GM18861 (cell line): Measurements from ENCODE around the gene CPT1B.
"Not testable (repeated sequence)": the region's sequence is repeated elsewhere in the genome, so short reads cannot be mapped to it uniquely, and the experiment has no call there.

Experiments used
- ATAC-seq: cut with Tn5 transposase; IDR thresholded peaks from one replicate; pipeline ENCODE4 v1.9.1; 2021; ENCODE audit not compliant: unreplicated experiment

The CPT1B gene

GRCh38 chr22:50610041-50610451 is 31.8 kb upstream of the CPT1B start:
- no peak for ATAC-seq

DNA sequence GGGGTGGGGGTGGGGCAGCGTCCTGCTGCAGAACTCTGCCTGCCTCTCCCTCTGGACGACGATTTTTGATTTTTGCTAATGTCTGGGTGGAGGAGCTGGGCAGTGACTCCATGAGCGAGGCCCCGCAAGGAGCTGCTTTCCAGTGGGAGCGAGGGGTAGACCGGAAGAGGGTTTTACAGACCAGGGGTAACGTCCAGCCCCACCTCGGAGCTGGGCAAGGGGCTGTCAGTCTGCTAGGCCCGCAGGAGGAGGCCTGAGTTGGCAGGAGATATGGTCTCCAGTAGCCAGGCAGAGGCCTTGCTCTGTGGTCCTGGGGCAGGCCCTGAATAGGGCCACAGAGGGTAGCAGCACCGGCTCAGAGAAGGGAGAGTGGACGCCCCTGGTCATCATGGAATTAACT is 31.4 kb upstream of the CPT1B start:
- ATAC-seq = no peak

DNA sequence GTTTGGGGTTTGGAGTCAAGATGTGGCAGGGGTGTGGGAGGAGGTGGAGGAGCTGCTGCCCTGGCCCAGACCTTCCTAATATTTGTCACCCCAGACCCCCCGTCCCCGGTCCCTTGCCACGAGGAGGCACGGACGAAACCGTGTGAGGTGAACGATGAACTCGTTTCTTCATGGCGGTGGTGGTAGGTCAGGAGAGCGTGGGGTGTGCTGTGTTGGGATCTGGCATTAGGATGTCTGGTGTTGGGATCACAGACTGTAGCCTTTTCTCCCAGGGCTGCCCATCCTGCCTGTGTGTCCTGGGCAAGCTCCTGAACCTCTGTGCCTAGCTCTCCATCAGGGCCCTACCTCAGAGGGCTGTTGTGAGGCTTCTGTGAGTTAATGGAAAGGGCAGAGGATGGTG is 30.8 kb upstream of the CPT1B start:
- ATAC-seq = no peak

GRCh38 chr22:50608058-50608840 is 30.0 kb upstream of the CPT1B start:
- not testable (repeated sequence) for ATAC-seq

GRCh38 chr22:50607659-50608020 is 29.4 kb upstream of the CPT1B start:
- no peak for ATAC-seq

DNA sequence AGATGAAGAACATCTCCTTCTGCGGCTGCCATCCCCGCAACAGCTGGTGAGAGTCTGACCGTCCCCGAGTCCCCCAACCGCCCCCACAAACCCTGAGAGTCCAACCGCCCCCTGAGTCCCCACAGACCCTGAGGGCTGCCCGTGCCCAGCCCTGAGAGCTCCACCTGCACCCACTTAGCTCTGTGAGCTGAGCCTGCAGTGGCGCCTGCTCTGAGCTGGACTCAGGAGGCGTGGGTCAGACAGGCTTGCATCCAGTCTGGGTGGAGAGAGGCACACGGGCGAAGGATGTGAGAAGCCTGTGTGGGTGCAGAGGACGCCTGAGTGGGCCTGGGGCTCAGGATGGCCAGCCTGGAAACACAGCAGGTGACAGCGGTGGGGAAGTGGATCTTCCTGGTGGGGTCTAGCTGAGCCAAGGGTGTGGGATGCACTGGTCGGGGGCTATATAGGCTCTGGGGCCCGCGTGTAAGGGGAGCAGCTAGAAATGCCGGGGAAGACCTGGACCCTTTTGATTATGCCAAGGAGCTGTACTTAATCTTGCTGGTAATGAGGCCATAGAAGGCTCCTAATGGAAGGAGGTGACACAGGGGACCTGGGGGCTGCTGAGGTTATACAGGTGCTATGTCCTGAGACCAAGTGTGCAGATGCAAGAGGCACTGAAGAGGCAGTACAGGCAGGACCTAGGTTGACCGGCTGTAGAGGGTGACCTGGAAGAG is 28.9 kb upstream of the CPT1B start:
- no peak for ATAC-seq

- ATAC-seq = no peak
Observed at GRCh38 chr22:50606165-50606945, 28.1 kb upstream of the CPT1B start.

DNA sequence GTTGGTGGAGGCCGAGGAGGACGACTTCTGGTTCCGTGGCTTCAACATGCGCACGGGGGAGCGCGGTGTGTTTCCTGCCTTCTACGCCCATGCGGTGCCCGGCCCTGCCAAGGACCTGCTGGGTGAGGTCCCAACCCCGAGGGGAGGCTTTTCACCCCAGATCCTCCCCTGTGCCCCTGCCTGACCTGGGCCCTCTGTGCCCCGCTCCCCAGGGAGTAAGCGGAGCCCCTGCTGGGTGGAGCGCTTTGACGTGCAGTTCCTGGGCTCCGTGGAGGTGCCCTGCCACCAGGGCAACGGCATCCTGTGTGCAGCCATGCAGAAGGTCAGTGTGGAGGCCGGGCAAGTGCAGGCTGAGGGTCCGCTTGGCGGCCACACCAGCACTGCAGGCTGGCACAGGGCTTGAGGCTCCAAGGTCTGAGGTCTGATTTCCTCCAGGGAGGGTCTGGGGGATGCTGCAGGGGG is 27.4 kb upstream of the CPT1B start:
- ATAC-seq = no peak

DNA sequence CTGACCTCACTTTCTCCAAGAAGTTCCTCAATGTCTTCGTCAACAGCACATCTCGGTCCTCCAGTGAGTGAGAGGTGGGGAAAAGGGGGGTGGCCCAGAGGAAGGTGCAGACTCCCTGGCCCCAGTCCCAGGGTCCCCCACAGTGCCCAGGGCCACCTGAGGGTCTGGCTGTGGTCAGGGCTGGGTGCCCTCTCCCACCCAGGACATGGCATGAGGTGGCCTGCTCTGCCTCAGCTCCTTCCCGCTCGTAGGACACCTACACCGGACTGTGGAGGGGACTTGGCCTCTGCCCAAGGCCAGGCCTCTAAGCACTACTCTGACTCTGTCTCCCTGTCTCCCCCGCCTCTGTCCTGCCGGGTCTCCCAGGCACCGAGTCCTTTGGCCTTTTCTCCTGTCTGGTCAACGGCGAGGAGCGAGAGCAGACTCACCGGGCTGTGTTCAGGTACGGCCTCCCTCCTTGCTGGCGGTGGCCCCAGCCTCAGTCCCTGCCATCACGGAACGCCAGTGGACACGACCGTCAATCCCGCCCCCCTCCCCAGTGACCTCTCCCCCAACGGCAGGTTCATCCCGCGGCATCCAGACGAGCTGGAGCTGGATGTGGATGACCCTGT is 26.9 kb upstream of the CPT1B start:
- ATAC-seq = no peak

GRCh38 chr22:50604256-50605001 is 26.2 kb upstream of the CPT1B start:
- ATAC-seq = no peak

GRCh38 chr22:50603511-50604255 is 25.5 kb upstream of the CPT1B start:
- ATAC-seq = no peak

GRCh38 chr22:50602338-50602700 is 24.1 kb upstream of the CPT1B start:
- no peak for ATAC-seq

- ATAC-seq = no peak
Observed at GRCh38 chr22:50601669-50602337, 23.6 kb upstream of the CPT1B start.

DNA sequence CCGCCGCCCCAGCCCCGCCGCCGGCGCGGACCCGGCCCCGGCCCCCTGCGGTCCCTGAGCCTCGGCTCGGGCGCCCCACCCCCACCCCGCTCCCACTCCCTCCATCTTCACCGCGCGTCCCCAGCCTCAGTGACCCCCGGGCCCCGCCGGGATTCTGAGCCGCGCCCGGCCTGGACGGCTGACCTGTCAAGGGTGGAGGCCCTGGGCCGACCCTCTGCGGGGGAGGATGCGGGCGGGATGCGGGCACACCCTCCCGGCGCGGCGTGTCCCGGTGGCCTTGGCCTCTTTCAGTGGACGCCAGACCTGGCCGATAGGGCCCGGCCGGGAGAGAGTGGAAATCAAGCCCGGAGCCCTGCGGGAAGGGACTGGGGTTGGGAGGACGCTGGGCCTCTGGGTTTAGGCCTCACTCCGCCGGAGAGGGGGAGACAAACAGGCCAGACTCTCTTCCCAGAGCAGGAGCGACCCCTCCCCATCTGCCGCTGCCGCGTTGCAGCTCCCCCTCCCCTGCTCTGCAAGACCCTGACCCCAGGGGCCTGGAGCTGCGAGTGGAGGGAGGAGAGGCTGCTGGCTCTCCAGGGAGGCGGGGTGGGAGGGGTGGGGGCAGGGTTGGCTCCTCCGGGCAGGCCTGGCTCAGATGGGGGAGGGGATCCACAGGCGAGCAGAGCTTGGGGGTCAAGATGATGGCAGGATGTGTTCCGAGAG is 22.9 kb upstream of the CPT1B start:
- no peak for ATAC-seq

- ATAC-seq = no peak
Observed at GRCh38 chr22:50600538-50600937, 22.3 kb upstream of the CPT1B start, which contains the start of gene MAPK8IP2. MAPK8IP2 (plus strand) TSS chr22:50600793; CDS start chr22:50600819, 26 bp downstream.

DNA sequence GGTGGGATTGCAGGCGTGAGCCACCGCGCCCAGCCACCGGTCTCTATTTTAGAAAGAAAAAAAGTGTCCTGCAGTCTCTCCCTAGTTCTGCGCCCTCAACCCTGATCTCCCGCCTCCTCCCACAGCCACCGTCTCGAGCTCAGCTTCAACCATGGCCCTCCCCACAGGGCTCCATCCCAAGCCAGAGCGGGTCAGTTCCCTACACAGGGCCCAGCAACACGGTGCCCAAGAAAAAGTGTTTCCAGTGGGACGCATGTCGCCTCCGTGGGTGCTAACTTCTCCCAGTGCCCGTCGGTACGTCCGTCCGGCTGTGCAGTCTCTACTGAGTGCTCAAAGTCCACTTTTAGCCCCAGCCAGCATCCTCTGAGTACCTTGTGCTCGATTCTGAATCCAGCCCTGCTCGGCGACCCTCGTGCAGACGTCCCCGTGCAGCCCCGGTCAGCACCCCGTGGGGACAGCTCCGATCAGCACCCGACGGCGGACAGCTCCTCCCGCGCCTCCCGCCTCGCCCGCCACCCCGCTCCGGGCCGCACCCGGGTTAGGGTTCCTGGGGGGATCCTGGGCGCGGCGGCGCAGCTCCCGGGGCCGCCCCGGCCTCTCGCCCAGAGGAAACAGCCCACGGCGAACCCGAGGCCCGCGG is 21.7 kb upstream of the CPT1B start:
- no peak for ATAC-seq

- ATAC-seq = no peak
Observed at GRCh38 chr22:50597097-50597496, 18.9 kb upstream of the CPT1B start.

GRCh38 chr22:50595189-50595588 is 17.0 kb upstream of the CPT1B start:
- ATAC-seq = no peak
